Loucy (cell line): ENCODE measurements around the gene PSMB9.

Experiments used
- CTCF ChIP-seq: fragments of 200-600 bp; sonication (generic); conservative IDR thresholded peaks from 2 replicates; pipeline ENCODE4 v1.5.1; 2014; ENCODE audit warnings: mild to moderate bottlenecking, antibody characterized with exemption, low read length
- EZH2phosphoT487 ChIP-seq: fragments of 200-600 bp; IDR thresholded peaks from 2 replicates; pipeline ENCODE4 v1.6.1; 2018; ENCODE audit warnings: antibody characterized with exemption, mild to moderate bottlenecking, moderate library complexity, borderline replicate concordance

- no peak for TF ChIP-seq CTCF
- TF ChIP-seq EZH2phosphoT487: no peak
Observed at GRCh38 chr6:32830936-32831335, 23.1 kb upstream of the PSMB9 start.
